K562 (cell line): ENCODE measurements around the gene CCDC32.
"Not testable (repeated sequence)": the region's sequence is repeated elsewhere in the genome, so short reads cannot be mapped to it uniquely, and the experiment has no call there.

Experiments used
- CTCF ChIP-seq, 3 experiments: IDR thresholded peaks in 2 of 3; conservative IDR thresholded peaks in 1 of 3; 2 replicates each; pipeline ENCODE4 v1.5.1; 2011 to 2012; ENCODE audit warnings: low read length in 3 of 3, mild to moderate bottlenecking in 3 of 3, control low read depth in 2 of 3, improper control_type of control experiment in 1 of 3, inconsistent platforms in 1 of 3, low read depth in 1 of 3, mixed read lengths in 1 of 3, moderate library complexity in 1 of 3; ENCODE audit not compliant: insufficient read depth in 2 of 3
- TARDBP ChIP-seq: fragments of 450-650 bp; IDR thresholded peaks from 2 replicates; pipeline ENCODE4 v1.6.1; 2016
- ZBED1 ChIP-seq: IDR thresholded peaks from 2 replicates; pipeline ENCODE4 v1.6.1; 2014

- TF ChIP-seq TARDBP; ZBED1; CTCF (IDR thresholded peaks at IDR 0.05 in 2 of 3, conservative IDR thresholded peaks at IDR 0.05 in 1 of 3; ENCODE audit: insufficient read depth in 2 of 3, low read depth in 1 of 3, low read length in 3 of 3): not testable (repeated sequence)
These were observed 12.1 kb upstream of the CCDC32 start for GRCh38 chr15:40576914-40577313.
